NT2/D1 (cell line): ENCODE results near the gene ALDH1L2.

Experiments
- DNase-seq: peaks from one replicate; pipeline ENCODE4 v3.0.0-alpha.2; 2011; ENCODE audit warnings: low read depth, low spot score
- H3K27me3 ChIP-seq: 2 replicates; pipeline ENCODE4 v1.6.0; 2011; ENCODE audit warnings: mild to moderate bottlenecking; ENCODE audit not compliant: insufficient read length, insufficient read depth
- H3K36me3 ChIP-seq: 2 replicates; pipeline ENCODE4 v1.6.1; 2011; ENCODE audit warnings: mild to moderate bottlenecking, low read length, mixed read lengths; ENCODE audit not compliant: insufficient read depth, insufficient read length
- H3K4me1 ChIP-seq: 2 replicates; pipeline ENCODE4 v1.5.1; 2011; ENCODE audit not compliant: insufficient read depth, insufficient read length
- H3K4me3 ChIP-seq: 2 replicates; pipeline ENCODE4 v1.5.1; 2011; ENCODE audit warnings: low read depth; ENCODE audit not compliant: insufficient read length
- H3K9ac ChIP-seq: 2 replicates; pipeline ENCODE4 v1.6.0; 2011; ENCODE audit warnings: low read depth; ENCODE audit not compliant: insufficient read length
- H3K9me3 ChIP-seq: 2 replicates; pipeline ENCODE4 v1.5.1; 2011; ENCODE audit warnings: mild to moderate bottlenecking, low read length; ENCODE audit not compliant: insufficient read depth
- SUZ12 ChIP-seq: IDR thresholded peaks from 2 replicates; pipeline ENCODE4 v1.6.1; 2011; ENCODE audit not compliant: insufficient read length, insufficient read depth; ENCODE audit errors: extremely low read depth
- YY1 ChIP-seq: IDR thresholded peaks from 2 replicates; pipeline ENCODE4 v1.6.1; 2011; ENCODE audit not compliant: insufficient read length, insufficient read depth
- ZNF274 ChIP-seq: IDR thresholded peaks from 2 replicates; pipeline ENCODE4 v1.6.1; 2011; ENCODE audit warnings: mild to moderate bottlenecking, low read depth, low read length

ALDH1L2 gene

GRCh38 chr12:105084251-105085250, at the start of gene ALDH1L2:
TSS of gene ALDH1L2 (minus strand) at chr12:105084458. CDS start at chr12:105084436, 22 bp downstream.
- no peaks in the 10 kb centered on the region for H3K36me3 ChIP-seq
- peak; percentile 61 for DNase-seq

GRCh38 chr12:105120551-105120950, 36.3 kb upstream of the ALDH1L2 start:
- Histone ChIP-seq H3K9ac (no peak overlapping the region), H3K9me3 (no peaks in the 10 kb centered on the region), H3K36me3 (peaks cover 91% of the 10 kb centered on the region), H3K4me1 (no peaks in the 10 kb centered on the region), H3K27me3 (no peaks in the 10 kb centered on the region), H3K4me3 (no peak overlapping the region)
- DNase-seq = no peak
- no peak for TF ChIP-seq YY1
- no peak for TF ChIP-seq SUZ12
- TF ChIP-seq ZNF274 = no peak

More at GRCh38 chr12:105084251-105085250, at the start of gene ALDH1L2:
- H3K27me3 ChIP-seq = peaks cover 23% of the 10 kb centered on the region
- peak within 1 kb of the TSS; percentile 44 for H3K9ac ChIP-seq
- peaks cover 7% of the 10 kb centered on the region for H3K9me3 ChIP-seq
- H3K4me1 ChIP-seq = no peaks in the 10 kb centered on the region
- TF ChIP-seq YY1 (no peak), SUZ12 (no peak), ZNF274 (no peak)
- peak within 1 kb of the TSS; percentile 54 for H3K4me3 ChIP-seq

- DNase-seq = no peak
- H3K4me3 ChIP-seq = no peak overlapping the region
- H3K4me1 ChIP-seq = no peaks in the 10 kb centered on the region
- H3K9ac ChIP-seq = no peak overlapping the region
- 0 out of 2 replicates have a peak, but pooled peaks cover 6% of the 10 kb centered on the region for H3K9me3 ChIP-seq
- no peaks in the 10 kb centered on the region for H3K27me3 ChIP-seq
- no peak for TF ChIP-seq SUZ12
- TF ChIP-seq YY1 = no peak
- TF ChIP-seq ZNF274 = no peak
- peaks cover 94% of the 10 kb centered on the region for H3K36me3 ChIP-seq
These were observed 32.7 kb upstream of the ALDH1L2 start for GRCh38 chr12:105116969-105117368.

- H3K4me3 ChIP-seq = no peak overlapping the region
- no peak for TF ChIP-seq YY1
- TF ChIP-seq ZNF274 = no peak
- no peak for TF ChIP-seq SUZ12
- H3K9me3 ChIP-seq = 0 out of 2 replicates have a peak, but pooled peaks cover 10% of the 10 kb centered on the region
- no peaks in the 10 kb centered on the region for H3K4me1 ChIP-seq
- no peak overlapping the region for H3K9ac ChIP-seq
- peaks cover 68% of the 10 kb centered on the region for H3K36me3 ChIP-seq
- no peaks in the 10 kb centered on the region for H3K27me3 ChIP-seq
- no peak for DNase-seq
These were observed 28.8 kb upstream of the ALDH1L2 start for GRCh38 chr12:105113094-105113493.

GRCh38 chr12:105110851-105111250, 26.6 kb upstream of the ALDH1L2 start:
- H3K27me3 ChIP-seq = peaks cover 15% of the 10 kb centered on the region
- DNase-seq = no peak
- H3K4me3 ChIP-seq = no peak overlapping the region
- TF ChIP-seq ZNF274 (no peak), YY1 (no peak), SUZ12 (no peak)
- H3K9me3 ChIP-seq = 0 out of 2 replicates have a peak, but pooled peaks cover 10% of the 10 kb centered on the region
- peaks cover 50% of the 10 kb centered on the region for H3K36me3 ChIP-seq
- no peaks in the 10 kb centered on the region for H3K4me1 ChIP-seq
- H3K9ac ChIP-seq = no peak overlapping the region

GRCh38 chr12:105109465-105110212, 25.4 kb upstream of the ALDH1L2 start:
- H3K36me3 ChIP-seq = peaks cover 38% of the 10 kb centered on the region
- no peak for DNase-seq
- no peak overlapping the region for H3K4me3 ChIP-seq

More at GRCh38 chr12:105109465-105110212, 25.4 kb upstream of the ALDH1L2 start:
- H3K9ac ChIP-seq = no peak overlapping the region
- H3K4me1 ChIP-seq = no peaks in the 10 kb centered on the region
- H3K27me3 ChIP-seq = peaks cover 15% of the 10 kb centered on the region
- H3K9me3 ChIP-seq = 0 out of 2 replicates have a peak, but pooled peaks cover 13% of the 10 kb centered on the region
- no peak for TF ChIP-seq ZNF274
- TF ChIP-seq SUZ12 = no peak
- no peak for TF ChIP-seq YY1
